ENCODE data around the gene HLA-DMB. TPM values are rescaled to one million over a fixed set of nuclear protein-coding genes. Genes with fewer than 3 reads are reported as not detected.

Gene HLA-DMB
- total RNA-seq, 1 experiment from 2014 or later: 3.3 TPM

GRCh38 chr6:32977272-32977952, 36.6 kb upstream of the HLA-DMB start:
- H3K4me3 ChIP-seq (replicated peaks in 1 of 2; ENCODE audit: low read depth in 1 of 2, low read length in 2 of 2): no peak overlapping the region
- no TSS peak for BruUV-seq (replicated peaks)
- H3K9me3 ChIP-seq (ENCODE audit: control insufficient read depth in 1 of 2, insufficient read depth in 1 of 2, low read depth in 1 of 2, low read length in 2 of 2): no peaks in the 10 kb centered on the region
- TF ChIP-seq ELF1 (IDR thresholded peaks at IDR 0.05; ENCODE audit: borderline replicate concordance, low read depth): no peak
- no peak for TF ChIP-seq ZNF274 (IDR thresholded peaks at IDR 0.05; ENCODE audit: low read depth, low read length)
- TF ChIP-seq FOSL1 (IDR thresholded peaks at IDR 0.05; ENCODE audit: low read depth): no peak
- TF ChIP-seq MAX (IDR thresholded peaks at IDR 0.05): no peak
- TF ChIP-seq POLR2AphosphoS5 (IDR thresholded peaks at IDR 0.05; ENCODE audit: low read depth, low read length): no peak
- no peak for TF ChIP-seq SP1 (IDR thresholded peaks at IDR 0.05; ENCODE audit: low read depth)
- TF ChIP-seq RAD21 (IDR thresholded peaks at IDR 0.05; ENCODE audit: low read depth): no peak
- no peak for TF ChIP-seq CEBPB (IDR thresholded peaks at IDR 0.05; ENCODE audit: low read depth)
- TF ChIP-seq ATF3 (IDR thresholded peaks at IDR 0.05): no peak
- no peak for TF ChIP-seq YY1 (IDR thresholded peaks at IDR 0.05; ENCODE audit: extremely low read depth, insufficient replicate concordance, low read depth, low read length)
- no peak for TF ChIP-seq JUND (IDR thresholded peaks at IDR 0.05)
- no peak for TF ChIP-seq CBX3 (IDR thresholded peaks at IDR 0.05; ENCODE audit: low read depth)
- no peak for TF ChIP-seq EZH2 (IDR thresholded peaks at IDR 0.05)
- TF ChIP-seq EZH2phosphoT487 (IDR thresholded peaks at IDR 0.05; ENCODE audit: borderline replicate concordance): no peak
- no peak for TF ChIP-seq POLR2A (IDR thresholded peaks at IDR 0.05; ENCODE audit: borderline replicate concordance, extremely low read depth, insufficient read depth, insufficient read length)
- no peak for TF ChIP-seq SIN3A (IDR thresholded peaks at IDR 0.05; ENCODE audit: low read depth)
- TF ChIP-seq REST (IDR thresholded peaks at IDR 0.05; ENCODE audit: low read depth): no peak
- no peak for TF ChIP-seq ZFX (IDR thresholded peaks at IDR 0.05)
- TF ChIP-seq SRF (IDR thresholded peaks at IDR 0.05; ENCODE audit: low read depth): no peak
- no peak for TF ChIP-seq CTCF (IDR thresholded peaks at IDR 0.05 in 2 of 3, conservative IDR thresholded peaks at IDR 0.05 in 1 of 3; ENCODE audit: borderline replicate concordance in 1 of 3, insufficient read depth in 1 of 3, low read depth in 2 of 3, low read length in 2 of 3)
- H3K9me2 ChIP-seq (ENCODE audit: insufficient read depth): no peaks in the 10 kb centered on the region
- ChIA-PET CTCF (no interaction called here), RAD21 (ENCODE audit: low non-redundant PET in 1 of 2, low total read pairs in 2 of 2, uncharacterized antibody in 2 of 2, unreplicated experiment in 2 of 2) (no interaction called here), POLR2A (interaction anchor here (0.6 to 1.6 kb wide), 2 partner anchors 13 to 36 kb away, joined by 3 to 4 read pairs; no protein-coding TSS in a partner anchor)
- no peak overlapping the region for H3K27ac ChIP-seq (ENCODE audit: low read depth, low read length)
- peaks cover 77 to 90% of the 10 kb centered on the region in 2 experiments for H3K36me3 ChIP-seq (ENCODE audit: control insufficient read depth in 1 of 2, insufficient read depth in 2 of 2, low read length in 2 of 2)
- H3K9ac ChIP-seq (ENCODE audit: low read length): no peak overlapping the region
- no peak overlapping the region for H2AFZ ChIP-seq (ENCODE audit: low read depth, low read length, poor library complexity, severe bottlenecking)
- no peak for ATAC-seq
- H3K27me3 ChIP-seq (ENCODE audit: insufficient read depth, low read length): no peaks in the 10 kb centered on the region
- no peak for DNase-seq (ENCODE audit: low read depth, low spot score)
- H4K20me1 ChIP-seq (ENCODE audit: insufficient read depth): peaks cover 94% of the 10 kb centered on the region
- peaks cover 84% of the 10 kb centered on the region for H3K79me2 ChIP-seq (ENCODE audit: insufficient read depth, low read length)
- H3K4me1 ChIP-seq (ENCODE audit: control insufficient read depth in 1 of 2, insufficient read depth in 2 of 2, low read length in 2 of 2): peaks cover 5 to 18% of the 10 kb centered on the region in 2 experiments; a peak in 3 of 4 replicates
- H3K4me2 ChIP-seq (ENCODE audit: low read length): no peak overlapping the region
- intact Hi-C loops (cut with micrococcal nuclease): no loop called here
